ENCODE results near the gene CD55.

The CD55 gene

DNA sequence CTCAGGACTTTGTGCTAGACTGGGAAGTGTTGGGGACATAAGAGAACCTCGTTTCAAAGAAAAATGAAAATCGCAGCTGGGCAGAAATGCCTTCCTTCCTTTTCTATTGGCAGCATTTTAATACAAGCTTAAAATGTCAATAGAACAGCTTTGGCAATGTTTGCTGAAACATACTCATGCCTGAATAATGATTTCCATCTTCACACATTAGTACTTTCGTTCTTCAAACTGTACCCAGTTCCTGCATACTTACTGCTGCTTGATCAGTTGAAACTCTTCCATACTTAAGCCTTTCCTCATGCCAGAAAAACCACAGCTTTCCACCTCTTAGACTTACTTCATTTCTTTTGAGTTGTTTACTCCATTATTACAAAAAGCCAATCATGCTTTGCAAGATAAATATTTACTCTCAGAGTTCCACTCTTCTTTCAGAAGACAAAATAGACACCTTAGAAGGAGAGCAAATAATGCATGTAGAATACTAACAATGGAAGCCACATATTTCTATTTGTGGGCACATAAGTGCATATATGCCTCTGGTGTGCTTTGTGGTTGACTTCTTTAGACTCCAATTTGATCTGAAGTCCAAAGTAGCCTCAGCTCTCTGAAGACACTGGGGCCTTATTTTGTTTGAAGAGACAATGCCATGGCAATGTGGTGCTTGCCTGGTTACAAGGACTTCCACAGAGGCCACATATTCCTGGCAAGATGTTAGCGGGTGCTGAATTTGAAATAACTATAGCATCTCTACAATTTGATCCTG lies 22.7 kb upstream of the CD55 start:
- Histone ChIP-seq H3K36me3 (no peaks in the 10 kb centered on the region), H3K9me3 (no peaks in the 10 kb centered on the region), H3K27me3 (no peaks in the 10 kb centered on the region), H3K27ac (no peak overlapping the region), H3K4me3 (no peak overlapping the region), H3K4me1 (no peaks in the 10 kb centered on the region)
- TF ChIP-seq, protein P1, sequence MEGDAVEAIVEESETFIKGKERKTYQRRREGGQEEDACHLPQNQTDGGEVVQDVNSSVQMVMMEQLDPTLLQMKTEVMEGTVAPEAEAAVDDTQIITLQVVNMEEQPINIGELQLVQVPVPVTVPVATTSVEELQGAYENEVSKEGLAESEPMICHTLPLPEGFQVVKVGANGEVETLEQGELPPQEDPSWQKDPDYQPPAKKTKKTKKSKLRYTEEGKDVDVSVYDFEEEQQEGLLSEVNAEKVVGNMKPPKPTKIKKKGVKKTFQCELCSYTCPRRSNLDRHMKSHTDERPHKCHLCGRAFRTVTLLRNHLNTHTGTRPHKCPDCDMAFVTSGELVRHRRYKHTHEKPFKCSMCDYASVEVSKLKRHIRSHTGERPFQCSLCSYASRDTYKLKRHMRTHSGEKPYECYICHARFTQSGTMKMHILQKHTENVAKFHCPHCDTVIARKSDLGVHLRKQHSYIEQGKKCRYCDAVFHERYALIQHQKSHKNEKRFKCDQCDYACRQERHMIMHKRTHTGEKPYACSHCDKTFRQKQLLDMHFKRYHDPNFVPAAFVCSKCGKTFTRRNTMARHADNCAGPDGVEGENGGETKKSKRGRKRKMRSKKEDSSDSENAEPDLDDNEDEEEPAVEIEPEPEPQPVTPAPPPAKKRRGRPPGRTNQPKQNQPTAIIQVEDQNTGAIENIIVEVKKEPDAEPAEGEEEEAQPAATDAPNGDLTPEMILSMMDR (IDR thresholded peaks at IDR 0.05), result no peak
- no peak for DNase-seq
- intact Hi-C loops (cut with DNase I; ENCODE audit: low total_unique reads), result no loop called here

GRCh38 chr1:207300970-207301369 lies 20.5 kb upstream of the CD55 start:
- no peak overlapping the region for H3K4me3 ChIP-seq

GRCh38 chr1:207302618-207303393 lies 18.7 kb upstream of the CD55 start:
- Histone ChIP-seq H3K27me3 (no peaks in the 10 kb centered on the region), H3K4me1 (no peaks in the 10 kb centered on the region), H3K4me3 (no peak overlapping the region), H3K9me3 (no peaks in the 10 kb centered on the region), H3K36me3 (no peaks in the 10 kb centered on the region), H3K27ac (no peak overlapping the region)
- intact Hi-C loops (cut with DNase I; ENCODE audit: low total_unique reads), result no loop called here
- no peak for DNase-seq
- TF ChIP-seq, protein P1 (IDR thresholded peaks at IDR 0.05), result no peak

More at GRCh38 chr1:207300970-207301369, 20.5 kb upstream of the CD55 start:
- H3K27me3 ChIP-seq, result no peaks in the 10 kb centered on the region
- intact Hi-C loops (cut with DNase I; ENCODE audit: low total_unique reads), result no loop called here
- H3K9me3 ChIP-seq, result no peaks in the 10 kb centered on the region
- H3K36me3 ChIP-seq, result no peaks in the 10 kb centered on the region
- no peak overlapping the region for H3K27ac ChIP-seq
- no peaks in the 10 kb centered on the region for H3K4me1 ChIP-seq
- no peak for DNase-seq
- TF ChIP-seq, protein P1 (IDR thresholded peaks at IDR 0.05), result no peak

- TF ChIP-seq, protein P1 (IDR thresholded peaks at IDR 0.05), result no peak
- H3K27ac ChIP-seq, result no peak overlapping the region
- intact Hi-C loops (cut with DNase I; ENCODE audit: low total_unique reads), result no loop called here
- no peak overlapping the region for H3K4me3 ChIP-seq
- no peak for DNase-seq
- H3K27me3 ChIP-seq, result no peaks in the 10 kb centered on the region
- no peaks in the 10 kb centered on the region for H3K36me3 ChIP-seq
- H3K4me1 ChIP-seq, result no peaks in the 10 kb centered on the region
- H3K9me3 ChIP-seq, result no peaks in the 10 kb centered on the region
Measured at GRCh38 chr1:207304710-207305488, 16.6 kb upstream of the CD55 start.

DNA sequence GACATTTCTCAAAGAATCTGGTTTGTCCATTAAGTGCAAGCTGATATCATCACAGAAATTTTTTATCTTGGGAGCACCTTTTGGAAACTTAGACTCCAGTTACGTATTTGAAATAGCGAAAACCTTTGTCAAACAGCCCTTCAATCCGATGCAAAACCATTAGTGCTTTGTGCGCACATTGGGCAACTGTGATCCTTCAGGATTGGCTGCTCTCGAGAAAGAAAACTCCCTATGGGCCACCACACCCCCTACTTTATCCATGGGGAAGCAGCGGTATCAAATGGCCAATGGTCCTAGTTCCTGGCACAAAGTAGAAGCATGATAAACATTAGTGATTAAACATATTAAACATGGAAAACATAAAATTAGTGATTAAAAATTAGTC lies 16.0 kb upstream of the CD55 start:
- H3K36me3 ChIP-seq, result no peaks in the 10 kb centered on the region
- H3K27me3 ChIP-seq, result no peaks in the 10 kb centered on the region
- intact Hi-C loops (cut with DNase I; ENCODE audit: low total_unique reads), result no loop called here
- no peak for DNase-seq
- no peaks in the 10 kb centered on the region for H3K4me1 ChIP-seq
- no peaks in the 10 kb centered on the region for H3K9me3 ChIP-seq
- TF ChIP-seq, protein P1 (IDR thresholded peaks at IDR 0.05), result no peak
- no peak overlapping the region for H3K27ac ChIP-seq
- H3K4me3 ChIP-seq, result no peak overlapping the region

Data from tibial artery (tissue), 4 donors.